HG03575 (cell line): ENCODE measurements around the gene GLRA1.
"Not testable (repeated sequence)": the region's sequence is repeated elsewhere in the genome, so short reads cannot be mapped to it uniquely, and the experiment has no call there.

Experiments used
- ATAC-seq: cut with Tn5 transposase; IDR thresholded peaks from one replicate; pipeline ENCODE4 v1.9.1; 2021; ENCODE audit not compliant: unreplicated experiment, insufficient number of reproducible peaks, low FRiP score; ENCODE audit errors: extremely low read depth

The GLRA1 gene

GRCh38 chr5:151923866-151924476, 680 bp downstream of the GLRA1 start:
- no peak for ATAC-seq

DNA sequence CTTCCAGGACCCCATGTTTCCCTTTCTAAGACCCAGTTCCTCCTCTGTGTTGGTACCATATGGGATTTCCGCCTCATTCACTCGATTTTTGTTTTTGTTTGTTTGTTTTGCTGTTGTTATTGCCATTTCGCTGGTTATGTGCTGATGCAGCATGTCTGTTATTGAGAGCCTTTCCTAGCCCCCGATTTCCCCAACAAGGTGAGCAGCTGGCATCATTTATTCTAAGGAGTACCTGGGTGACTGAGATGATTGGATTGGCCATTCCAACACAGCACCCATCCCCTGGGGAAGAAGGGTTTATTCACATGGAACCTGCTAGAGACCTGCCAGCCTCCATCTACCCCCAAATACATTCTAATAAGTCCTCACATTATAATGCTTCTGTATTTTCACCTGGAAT, 2.7 kb downstream of the GLRA1 start:
- ATAC-seq, result no peak

GRCh38 chr5:151917904-151918303, 6.7 kb downstream of the GLRA1 start:
- no peak for ATAC-seq

DNA sequence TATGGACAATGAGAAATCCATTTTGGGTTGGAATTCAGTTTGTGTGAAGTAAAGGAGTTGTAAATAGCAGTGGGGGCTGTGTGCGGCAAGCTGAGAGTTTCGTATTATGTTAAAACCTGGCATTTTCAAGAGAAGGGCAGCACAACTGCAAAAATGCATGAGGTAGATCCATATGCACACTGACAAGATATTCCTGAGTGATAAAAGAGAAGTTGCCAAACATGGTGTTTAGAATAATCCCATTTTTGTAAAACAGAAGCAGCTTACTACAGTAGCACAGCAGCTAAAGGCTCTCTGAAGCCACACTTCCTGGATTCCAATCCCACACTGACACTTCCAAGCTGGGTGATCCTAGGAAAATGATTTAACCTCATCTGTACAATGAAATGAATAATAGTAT, 11.2 kb downstream of the GLRA1 start:
- ATAC-seq, result no peak

- no peak for ATAC-seq
Observed at GRCh38 chr5:151912360-151912759, 12.3 kb downstream of the GLRA1 start.

- no peak for ATAC-seq
Observed at GRCh38 chr5:151911011-151911410, 13.6 kb downstream of the GLRA1 start.

DNA sequence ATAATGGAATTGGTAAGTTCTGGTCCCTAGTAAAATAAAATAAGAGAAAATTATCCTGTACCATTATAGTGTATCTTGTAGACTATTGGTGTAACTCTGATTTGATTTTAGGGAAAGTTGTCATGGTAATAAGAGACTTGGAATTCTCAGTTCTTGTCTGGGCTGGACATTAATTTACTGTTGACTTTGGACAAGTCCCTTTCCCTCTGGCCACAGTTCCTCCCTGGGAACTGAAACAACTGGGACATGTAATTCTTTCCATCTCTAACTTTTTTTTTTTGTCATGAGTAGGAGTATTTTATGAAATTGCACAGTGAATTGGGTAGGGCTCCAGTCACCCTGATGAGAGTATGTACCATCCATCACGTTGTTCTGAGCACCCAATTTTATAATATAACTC, 15.0 kb downstream of the GLRA1 start:
- no peak for ATAC-seq

DNA sequence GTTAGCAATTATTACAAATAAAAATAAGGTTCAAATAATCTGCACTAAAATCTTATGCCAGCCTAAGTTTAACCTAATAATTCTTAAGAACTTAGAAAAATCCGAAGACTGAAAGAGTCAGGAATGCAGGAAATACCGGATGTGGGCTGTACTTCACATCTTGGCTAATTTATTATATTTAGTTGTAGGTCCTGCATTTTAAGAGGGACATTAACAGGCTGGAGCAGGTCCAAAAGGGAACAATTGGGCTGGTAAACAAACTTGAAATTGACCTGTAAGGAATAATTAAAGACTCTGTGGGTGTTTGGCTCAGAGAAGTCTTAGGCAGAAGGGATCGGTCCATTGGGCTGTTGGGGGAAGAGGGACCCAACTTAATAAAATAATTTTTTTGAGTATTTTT, 18.4 kb downstream of the GLRA1 start:
- ATAC-seq, result no peak

- ATAC-seq, result no peak
Observed at GRCh38 chr5:151905557-151905961, 19.1 kb downstream of the GLRA1 start.

DNA sequence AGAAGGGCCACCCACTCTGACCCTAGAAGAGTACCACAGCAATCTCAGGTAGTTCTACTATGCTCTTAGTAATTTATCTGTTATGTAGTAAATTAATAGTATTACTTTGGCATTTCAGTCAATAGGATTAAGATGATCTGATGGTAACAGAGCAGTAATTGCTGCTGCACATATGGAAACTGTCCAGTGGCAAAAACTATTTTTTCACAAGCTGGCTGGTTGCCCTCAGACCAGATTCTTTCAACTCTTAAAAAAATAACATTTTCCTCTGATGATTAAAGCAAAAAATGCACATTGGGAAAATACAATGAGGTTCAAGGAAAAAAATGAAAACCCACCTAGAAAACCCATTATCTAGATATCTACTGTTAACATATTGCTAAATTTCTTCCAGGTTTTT, 19.7 kb downstream of the GLRA1 start:
- ATAC-seq, result no peak

GRCh38 chr5:151904127-151904526, 20.5 kb downstream of the GLRA1 start:
- no peak for ATAC-seq

GRCh38 chr5:151903243-151903653, 21.4 kb downstream of the GLRA1 start:
- peak; percentile 89 for ATAC-seq

DNA sequence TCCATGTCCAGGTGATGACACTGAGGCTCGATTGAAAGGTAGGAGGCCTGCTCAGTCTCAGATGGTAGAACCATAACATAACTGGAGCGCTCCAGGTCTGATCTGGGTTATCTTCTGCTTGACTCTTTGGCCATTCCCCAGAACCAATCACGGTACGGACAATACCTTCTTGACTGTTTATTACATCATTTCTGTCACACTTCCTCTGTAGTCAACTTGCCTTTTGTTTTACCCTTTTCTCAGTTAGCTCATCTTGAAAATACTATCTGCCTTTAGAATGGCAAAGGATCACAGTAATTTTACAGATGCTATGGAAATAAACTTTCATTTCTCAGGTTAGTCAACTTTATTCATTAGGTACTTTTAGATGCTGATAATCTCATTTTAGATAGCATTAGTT, 22.4 kb downstream of the GLRA1 start:
- no peak for ATAC-seq

DNA sequence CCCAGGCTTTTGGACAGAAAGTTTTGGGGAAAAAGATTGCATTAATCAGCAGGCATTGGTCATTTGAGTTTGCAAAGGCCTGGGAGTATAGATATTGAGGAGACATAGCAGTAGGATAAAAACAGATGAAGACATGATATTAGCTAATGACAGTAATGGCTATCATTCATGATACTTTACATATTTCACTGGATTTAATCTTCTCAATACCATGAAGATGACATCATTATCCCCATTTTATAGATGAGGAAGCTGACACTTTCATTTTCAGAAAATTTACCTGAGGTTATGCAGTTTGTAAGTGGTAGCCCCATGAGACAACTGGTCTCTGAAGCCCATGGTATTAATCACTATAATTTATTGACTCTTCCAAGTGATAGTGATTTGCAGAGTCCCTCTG, 23.0 kb downstream of the GLRA1 start:
- ATAC-seq, result no peak

- ATAC-seq, result no peak
Observed at GRCh38 chr5:151900891-151901290, 23.8 kb downstream of the GLRA1 start.

- ATAC-seq, result no peak
Observed at GRCh38 chr5:151899399-151899798, 25.3 kb downstream of the GLRA1 start.

GRCh38 chr5:151897896-151898295, 26.8 kb downstream of the GLRA1 start:
- no peak for ATAC-seq

GRCh38 chr5:151897020-151897552, 27.6 kb downstream of the GLRA1 start:
- no peak for ATAC-seq

GRCh38 chr5:151896031-151896691, 28.5 kb downstream of the GLRA1 start:
- no peak for ATAC-seq

DNA sequence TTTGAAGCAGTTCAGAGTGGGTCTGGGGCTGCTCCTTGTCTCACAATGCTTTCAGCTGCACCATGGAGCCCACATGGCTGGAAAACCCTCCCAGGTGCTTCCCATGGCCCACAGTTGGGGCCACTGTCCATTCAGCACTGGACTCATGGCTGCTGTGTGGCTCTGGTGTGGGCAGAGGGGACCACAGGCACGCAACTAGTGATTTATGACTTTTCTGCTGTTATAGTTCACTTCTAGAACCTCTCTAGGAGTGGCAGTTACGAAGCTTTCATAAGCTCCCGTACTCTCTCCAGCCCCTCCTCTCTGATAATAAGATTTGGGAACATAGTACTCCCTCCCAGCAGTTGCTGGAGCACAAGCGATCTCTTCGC, 29.0 kb downstream of the GLRA1 start:
- no peak for ATAC-seq

- not testable (repeated sequence) for ATAC-seq
Observed at GRCh38 chr5:151893485-151893884, 31.2 kb downstream of the GLRA1 start.
